ENCODE results near the gene AUTS2. TPM values are rescaled to one million over a fixed set of nuclear protein-coding genes. Genes with fewer than 3 reads are reported as not detected.

The AUTS2 gene
- total and polyA plus RNA-seq, 10 of the 15 experiments (the other 5 are each of a cell fraction or from before 2014, with no cell fraction given) = 6.4 to 55.6 (median 21.6) TPM

DNA sequence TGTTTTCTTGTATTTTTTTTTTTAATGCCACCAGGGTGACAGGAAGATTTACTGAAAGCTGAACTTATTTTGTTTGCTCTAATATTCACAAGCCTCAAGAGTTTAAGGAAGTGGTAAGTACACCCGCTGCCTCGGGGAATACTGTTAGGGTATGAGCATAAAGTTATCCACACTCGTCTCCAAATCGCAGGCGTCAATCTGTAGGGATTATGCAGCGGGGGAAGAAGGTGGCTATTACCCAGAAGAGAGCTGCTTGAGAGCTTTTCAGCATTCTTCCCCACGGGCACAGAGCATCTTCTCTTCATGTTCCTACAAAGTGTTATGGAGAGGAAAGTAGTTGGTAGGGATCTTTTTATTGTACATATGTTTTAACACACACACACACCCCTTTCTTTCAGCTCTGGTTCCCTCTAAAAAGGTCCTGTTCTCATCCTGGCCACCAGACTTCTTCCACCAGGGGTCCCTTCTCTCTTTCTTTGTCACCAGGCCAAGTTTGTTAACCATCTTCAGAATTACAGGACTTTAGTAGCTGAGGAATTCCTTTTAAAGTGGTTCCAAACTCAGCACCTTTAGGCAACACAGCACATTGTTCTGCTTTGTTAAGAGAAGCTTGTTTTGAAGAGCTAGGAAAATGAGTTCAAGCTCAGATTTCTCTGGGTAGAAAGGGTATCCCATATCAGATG is 1122.1 kb downstream of the AUTS2 start (continued):
- TF ChIP-seq SPI1 (IDR thresholded peaks at IDR 0.05; ENCODE audit: borderline replicate concordance, insufficient read depth, low read depth, low read length) (peak; percentile 69), NFYB (IDR thresholded peaks at IDR 0.05; ENCODE audit: insufficient read depth, low read depth, low read length) (no peak), SP1 (IDR thresholded peaks at IDR 0.05; ENCODE audit: low read depth, low read length) (no peak), SMC3 (IDR thresholded peaks at IDR 0.05; ENCODE audit: borderline replicate concordance, low read length) (peak; percentile 39; the same call in 1 of the 2 replicates), KDM1A (IDR thresholded peaks at IDR 0.05; ENCODE audit: borderline replicate concordance) (no peak), SUPT20H (IDR thresholded peaks at IDR 0.05; ENCODE audit: borderline replicate concordance, control insufficient read depth, low read depth, low read length) (no peak), BRCA1 (IDR thresholded peaks at IDR 0.05; ENCODE audit: low read depth, low read length) (no peak), ZBED1 (IDR thresholded peaks at IDR 0.05; ENCODE audit: borderline replicate concordance) (no peak), FOXM1 (IDR thresholded peaks at IDR 0.05; ENCODE audit: low read depth, low read length) (0 out of 2 replicates have a peak, but pooled peaks have one; percentile 20), PAX5 (IDR thresholded peaks at IDR 0.05; ENCODE audit: borderline replicate concordance, low read depth, low read length) (no peak), ATF7 (IDR thresholded peaks at IDR 0.05; ENCODE audit: low read depth) (no peak)
- TF ChIP-seq, protein P1, sequence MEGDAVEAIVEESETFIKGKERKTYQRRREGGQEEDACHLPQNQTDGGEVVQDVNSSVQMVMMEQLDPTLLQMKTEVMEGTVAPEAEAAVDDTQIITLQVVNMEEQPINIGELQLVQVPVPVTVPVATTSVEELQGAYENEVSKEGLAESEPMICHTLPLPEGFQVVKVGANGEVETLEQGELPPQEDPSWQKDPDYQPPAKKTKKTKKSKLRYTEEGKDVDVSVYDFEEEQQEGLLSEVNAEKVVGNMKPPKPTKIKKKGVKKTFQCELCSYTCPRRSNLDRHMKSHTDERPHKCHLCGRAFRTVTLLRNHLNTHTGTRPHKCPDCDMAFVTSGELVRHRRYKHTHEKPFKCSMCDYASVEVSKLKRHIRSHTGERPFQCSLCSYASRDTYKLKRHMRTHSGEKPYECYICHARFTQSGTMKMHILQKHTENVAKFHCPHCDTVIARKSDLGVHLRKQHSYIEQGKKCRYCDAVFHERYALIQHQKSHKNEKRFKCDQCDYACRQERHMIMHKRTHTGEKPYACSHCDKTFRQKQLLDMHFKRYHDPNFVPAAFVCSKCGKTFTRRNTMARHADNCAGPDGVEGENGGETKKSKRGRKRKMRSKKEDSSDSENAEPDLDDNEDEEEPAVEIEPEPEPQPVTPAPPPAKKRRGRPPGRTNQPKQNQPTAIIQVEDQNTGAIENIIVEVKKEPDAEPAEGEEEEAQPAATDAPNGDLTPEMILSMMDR (IDR thresholded peaks at IDR 0.05 in 2 of 3, conservative IDR thresholded peaks at IDR 0.05 in 1 of 3; ENCODE audit: control insufficient read depth in 2 of 3, extremely low read depth in 1 of 3, insufficient read depth in 1 of 3, low read depth in 3 of 3, low read length in 3 of 3) = peak; percentile 12 to 23 (median 16); a peak in 2 of 6 replicates
- TF ChIP-seq, protein P2, sequence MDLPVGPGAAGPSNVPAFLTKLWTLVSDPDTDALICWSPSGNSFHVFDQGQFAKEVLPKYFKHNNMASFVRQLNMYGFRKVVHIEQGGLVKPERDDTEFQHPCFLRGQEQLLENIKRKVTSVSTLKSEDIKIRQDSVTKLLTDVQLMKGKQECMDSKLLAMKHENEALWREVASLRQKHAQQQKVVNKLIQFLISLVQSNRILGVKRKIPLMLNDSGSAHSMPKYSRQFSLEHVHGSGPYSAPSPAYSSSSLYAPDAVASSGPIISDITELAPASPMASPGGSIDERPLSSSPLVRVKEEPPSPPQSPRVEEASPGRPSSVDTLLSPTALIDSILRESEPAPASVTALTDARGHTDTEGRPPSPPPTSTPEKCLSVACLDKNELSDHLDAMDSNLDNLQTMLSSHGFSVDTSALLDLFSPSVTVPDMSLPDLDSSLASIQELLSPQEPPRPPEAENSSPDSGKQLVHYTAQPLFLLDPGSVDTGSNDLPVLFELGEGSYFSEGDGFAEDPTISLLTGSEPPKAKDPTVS (IDR thresholded peaks at IDR 0.05; ENCODE audit: low read depth, low read length) = no peak
- TF ChIP-seq, protein P3, sequence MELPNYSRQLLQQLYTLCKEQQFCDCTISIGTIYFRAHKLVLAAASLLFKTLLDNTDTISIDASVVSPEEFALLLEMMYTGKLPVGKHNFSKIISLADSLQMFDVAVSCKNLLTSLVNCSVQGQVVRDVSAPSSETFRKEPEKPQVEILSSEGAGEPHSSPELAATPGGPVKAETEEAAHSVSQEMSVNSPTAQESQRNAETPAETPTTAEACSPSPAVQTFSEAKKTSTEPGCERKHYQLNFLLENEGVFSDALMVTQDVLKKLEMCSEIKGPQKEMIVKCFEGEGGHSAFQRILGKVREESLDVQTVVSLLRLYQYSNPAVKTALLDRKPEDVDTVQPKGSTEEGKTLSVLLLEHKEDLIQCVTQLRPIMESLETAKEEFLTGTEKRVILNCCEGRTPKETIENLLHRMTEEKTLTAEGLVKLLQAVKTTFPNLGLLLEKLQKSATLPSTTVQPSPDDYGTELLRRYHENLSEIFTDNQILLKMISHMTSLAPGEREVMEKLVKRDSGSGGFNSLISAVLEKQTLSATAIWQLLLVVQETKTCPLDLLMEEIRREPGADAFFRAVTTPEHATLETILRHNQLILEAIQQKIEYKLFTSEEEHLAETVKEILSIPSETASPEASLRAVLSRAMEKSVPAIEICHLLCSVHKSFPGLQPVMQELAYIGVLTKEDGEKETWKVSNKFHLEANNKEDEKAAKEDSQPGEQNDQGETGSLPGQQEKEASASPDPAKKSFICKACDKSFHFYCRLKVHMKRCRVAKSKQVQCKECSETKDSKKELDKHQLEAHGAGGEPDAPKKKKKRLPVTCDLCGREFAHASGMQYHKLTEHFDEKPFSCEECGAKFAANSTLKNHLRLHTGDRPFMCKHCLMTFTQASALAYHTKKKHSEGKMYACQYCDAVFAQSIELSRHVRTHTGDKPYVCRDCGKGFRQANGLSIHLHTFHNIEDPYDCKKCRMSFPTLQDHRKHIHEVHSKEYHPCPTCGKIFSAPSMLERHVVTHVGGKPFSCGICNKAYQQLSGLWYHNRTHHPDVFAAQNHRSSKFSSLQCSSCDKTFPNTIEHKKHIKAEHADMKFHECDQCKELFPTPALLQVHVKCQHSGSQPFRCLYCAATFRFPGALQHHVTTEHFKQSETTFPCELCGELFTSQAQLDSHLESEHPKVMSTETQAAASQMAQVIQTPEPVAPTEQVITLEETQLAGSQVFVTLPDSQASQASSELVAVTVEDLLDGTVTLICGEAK (IDR thresholded peaks at IDR 0.05; ENCODE audit: borderline replicate concordance) = no peak

Measured in GM12878 (cell line).